Cardiac muscle cell (in vitro differentiated cells and primary cell): ENCODE data around the gene RALY. TPM values are rescaled to one million over a fixed set of nuclear protein-coding genes. Genes with fewer than 3 reads are reported as not detected.

Source experiments
- DNase-seq, 2 donors: peaks; one replicate each; pipeline versions ENCODE4 v3.0.0 to v3.0.0-alpha.2; 2010 to 2017; ENCODE audit warnings: low read depth in 1 of 2, low spot score in 1 of 2
- H3K27ac ChIP-seq: fragments of 200-600 bp; sonication (generic); 2 replicates; pipeline ENCODE4 v1.5.1; 2016
- H3K27me3 ChIP-seq: fragments of 200-600 bp; sonication (generic); 2 replicates; pipeline ENCODE4 v1.6.0; 2016; ENCODE audit warnings: control low read depth
- H3K36me3 ChIP-seq: fragments of 200-600 bp; sonication (generic); 2 replicates; pipeline ENCODE4 v1.5.1; 2016; ENCODE audit warnings: control low read depth
- H3K4me1 ChIP-seq: fragments of 200-600 bp; sonication (generic); 2 replicates; pipeline ENCODE4 v1.8.1; 2017; ENCODE audit warnings: low read depth, mild to moderate bottlenecking, mixed run types
- H3K4me3 ChIP-seq: fragments of 200-600 bp; sonication (generic); 2 replicates; pipeline ENCODE4 v1.5.1; 2016; ENCODE audit warnings: mild to moderate bottlenecking
- H3K9me3 ChIP-seq: fragments of 200-600 bp; sonication (generic); 2 replicates; pipeline ENCODE4 v1.5.1; 2017; ENCODE audit warnings: low read depth, mild to moderate bottlenecking, control low read depth
- polyA plus RNA-seq: library from polyadenylated mRNA; unstranded; fragments of >200 nt; fragmentation: Nextera tagmentation; extraction: Ambion mirVana; gene quantifications from 2 replicates; pipeline ENCODE4 v1.2.1, GENCODE V29; 2016
- total RNA-seq: library from RNA; depleted of rRNA; stranded (reverse); fragments of >200 nt; gene quantifications from 2 replicates; pipeline ENCODE4 v1.2.3, GENCODE V29; 2016
- TF ChIP-seq, protein P1 (sequence below): IDR thresholded peaks from 2 replicates; pipeline ENCODE4 v1.5.1; 2012; ENCODE audit warnings: low read depth, mild to moderate bottlenecking, low read length

The RALY gene
- total and polyA plus RNA-seq, 2 experiments from 2014 or later = 241 to 308 TPM

DNA sequence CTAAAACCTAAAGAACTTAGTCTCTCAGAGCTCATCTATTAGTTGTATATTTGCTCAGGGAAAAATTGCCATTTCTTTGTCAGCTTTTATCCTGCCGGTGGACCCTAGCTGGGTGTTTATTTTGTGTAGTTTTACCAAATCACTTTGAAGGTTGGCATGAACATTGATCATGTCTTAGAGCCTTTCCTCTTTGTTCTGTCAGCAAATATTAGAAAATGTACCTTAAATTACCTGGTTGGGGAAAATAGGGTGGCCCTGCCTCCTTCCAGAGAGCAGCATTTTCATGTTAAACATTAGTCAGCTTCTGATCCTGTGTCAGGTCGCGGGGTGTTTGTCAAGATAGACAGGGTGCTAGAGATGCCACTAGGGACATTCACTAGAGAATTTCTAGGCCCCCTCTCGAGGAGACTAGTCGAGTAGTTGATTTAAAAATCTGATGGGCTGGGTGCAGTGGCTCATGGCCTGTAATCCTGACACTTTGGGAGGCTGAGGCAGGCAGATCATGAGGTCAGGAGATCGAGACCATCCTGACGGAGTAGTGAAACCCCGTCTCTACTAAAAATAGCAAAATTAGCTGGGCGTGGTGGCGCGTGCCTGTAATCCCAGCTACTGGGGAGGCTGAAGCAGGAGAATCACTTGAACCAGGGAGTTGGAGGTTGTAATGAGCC is 11.2 kb downstream of the RALY start:
- TF ChIP-seq, protein P1, sequence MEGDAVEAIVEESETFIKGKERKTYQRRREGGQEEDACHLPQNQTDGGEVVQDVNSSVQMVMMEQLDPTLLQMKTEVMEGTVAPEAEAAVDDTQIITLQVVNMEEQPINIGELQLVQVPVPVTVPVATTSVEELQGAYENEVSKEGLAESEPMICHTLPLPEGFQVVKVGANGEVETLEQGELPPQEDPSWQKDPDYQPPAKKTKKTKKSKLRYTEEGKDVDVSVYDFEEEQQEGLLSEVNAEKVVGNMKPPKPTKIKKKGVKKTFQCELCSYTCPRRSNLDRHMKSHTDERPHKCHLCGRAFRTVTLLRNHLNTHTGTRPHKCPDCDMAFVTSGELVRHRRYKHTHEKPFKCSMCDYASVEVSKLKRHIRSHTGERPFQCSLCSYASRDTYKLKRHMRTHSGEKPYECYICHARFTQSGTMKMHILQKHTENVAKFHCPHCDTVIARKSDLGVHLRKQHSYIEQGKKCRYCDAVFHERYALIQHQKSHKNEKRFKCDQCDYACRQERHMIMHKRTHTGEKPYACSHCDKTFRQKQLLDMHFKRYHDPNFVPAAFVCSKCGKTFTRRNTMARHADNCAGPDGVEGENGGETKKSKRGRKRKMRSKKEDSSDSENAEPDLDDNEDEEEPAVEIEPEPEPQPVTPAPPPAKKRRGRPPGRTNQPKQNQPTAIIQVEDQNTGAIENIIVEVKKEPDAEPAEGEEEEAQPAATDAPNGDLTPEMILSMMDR = no peak
- H3K27me3 ChIP-seq = no peaks in the 10 kb centered on the region
- no peak overlapping the region for H3K4me3 ChIP-seq
- no peak for DNase-seq
- no peaks in the 10 kb centered on the region for H3K36me3 ChIP-seq
- H3K4me1 ChIP-seq = peaks cover 3% of the 10 kb centered on the region
- no peak overlapping the region for H3K27ac ChIP-seq
- H3K9me3 ChIP-seq = no peaks in the 10 kb centered on the region

DNA sequence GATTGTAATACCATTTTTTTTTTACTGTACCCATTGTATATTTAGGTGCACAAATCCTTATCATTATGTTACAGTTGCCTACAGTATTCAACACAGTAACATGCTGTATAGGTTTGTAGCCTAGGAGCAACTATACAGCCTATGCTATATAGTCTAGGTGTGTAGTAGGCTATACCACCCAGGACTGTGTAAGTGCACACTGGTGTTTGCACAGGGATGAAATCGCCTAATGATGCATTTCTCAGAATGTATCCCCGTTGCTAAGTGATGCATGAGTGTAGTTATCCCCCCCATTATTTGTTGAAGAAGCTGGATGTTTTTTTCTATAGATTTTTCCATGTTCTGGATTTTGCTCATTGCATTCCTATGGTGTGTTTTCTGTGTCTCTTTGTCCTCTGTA is 12.9 kb downstream of the RALY start:
- no peak for DNase-seq

DNA sequence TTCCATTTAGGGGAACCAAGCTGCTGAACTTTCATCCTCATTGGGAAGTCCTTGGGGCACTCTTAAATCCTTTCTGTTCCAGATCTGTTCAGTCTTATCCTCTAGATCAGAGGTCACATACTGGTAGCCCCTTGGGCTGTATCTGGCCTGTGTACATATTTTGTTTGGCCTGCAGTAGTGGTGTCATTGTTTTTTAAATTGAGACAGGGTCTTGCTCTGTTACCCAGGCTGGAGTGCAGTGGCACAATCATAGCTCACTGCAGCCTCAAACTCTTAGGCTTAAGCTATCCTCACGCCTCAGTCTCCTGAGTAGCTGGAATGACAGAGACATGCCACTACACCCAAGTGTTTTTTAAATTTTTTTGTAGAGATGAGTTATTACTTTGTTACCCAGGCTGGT is 14.8 kb downstream of the RALY start:
- no peak overlapping the region for H3K27ac ChIP-seq

More for the DNA sequence above, 12.9 kb downstream of the RALY start:
- Histone ChIP-seq H3K27me3 (no peaks in the 10 kb centered on the region), H3K4me1 (peaks cover 10% of the 10 kb centered on the region), H3K36me3 (no peaks in the 10 kb centered on the region), H3K4me3 (no peak overlapping the region), H3K27ac (no peak overlapping the region), H3K9me3 (no peaks in the 10 kb centered on the region)
- TF ChIP-seq, protein P1 = no peak

DNA sequence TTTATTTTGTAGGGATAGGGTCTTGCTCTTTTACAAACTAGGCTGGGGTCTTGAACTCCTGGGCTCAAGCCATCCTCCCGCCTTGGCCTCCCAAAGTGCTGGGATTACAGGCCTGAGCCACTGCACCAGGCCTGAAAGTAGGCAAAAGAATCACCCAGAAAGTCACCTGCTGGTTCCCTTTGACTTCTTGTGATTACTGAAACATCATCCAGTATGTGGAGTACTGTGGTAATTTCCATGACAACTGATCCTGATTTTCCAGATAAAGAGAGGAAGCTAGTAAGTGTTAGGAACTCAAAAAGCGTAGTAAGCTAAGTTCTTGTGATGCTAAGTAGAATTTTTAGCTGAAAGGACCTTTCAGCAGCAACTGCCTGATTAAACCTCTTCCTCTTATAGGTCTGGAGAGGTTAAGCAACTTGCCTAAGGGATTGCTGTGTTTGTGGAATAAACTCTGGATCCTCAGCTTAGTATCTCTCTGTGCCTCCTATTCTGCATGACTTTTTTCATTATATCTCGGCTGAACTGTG is 16.8 kb downstream of the RALY start:
- H3K27me3 ChIP-seq = no peaks in the 10 kb centered on the region
- peaks cover 11% of the 10 kb centered on the region for H3K4me1 ChIP-seq
- TF ChIP-seq, protein P1 = no peak
- no peak overlapping the region for H3K4me3 ChIP-seq
- no peaks in the 10 kb centered on the region for H3K9me3 ChIP-seq
- DNase-seq = peak in 1 of 2 donors; percentile 33
- no peaks in the 10 kb centered on the region for H3K36me3 ChIP-seq
- H3K27ac ChIP-seq = no peak overlapping the region

More for the DNA sequence above, 14.8 kb downstream of the RALY start:
- H3K36me3 ChIP-seq = no peaks in the 10 kb centered on the region
- H3K27me3 ChIP-seq = no peaks in the 10 kb centered on the region
- no peaks in the 10 kb centered on the region for H3K9me3 ChIP-seq
- H3K4me1 ChIP-seq = peaks cover 11% of the 10 kb centered on the region
- TF ChIP-seq, protein P1 = no peak
- H3K4me3 ChIP-seq = no peak overlapping the region
- no peak for DNase-seq

DNA sequence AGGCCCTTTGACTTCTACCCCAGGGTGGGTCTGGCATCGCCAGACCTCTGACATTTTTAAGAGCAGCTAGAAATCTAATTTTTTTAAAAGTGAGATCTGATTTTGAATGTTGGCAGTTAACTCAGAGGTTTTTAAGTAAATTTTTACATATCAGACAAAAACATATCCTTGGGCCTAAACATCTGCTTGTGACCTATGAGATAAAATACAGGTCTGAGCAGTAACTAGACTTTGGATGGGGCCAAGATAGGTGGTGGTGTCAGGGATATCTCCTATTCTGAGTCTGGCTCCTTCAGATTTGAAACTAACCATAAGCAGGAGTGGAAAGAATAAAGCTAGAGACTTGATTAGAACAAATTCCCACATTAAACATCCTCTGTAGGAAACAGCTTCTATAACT is 17.6 kb downstream of the RALY start:
- H3K4me3 ChIP-seq = no peak overlapping the region
- no peak overlapping the region for H3K27ac ChIP-seq
- no peaks in the 10 kb centered on the region for H3K27me3 ChIP-seq
- DNase-seq = no peak
- peaks cover 11% of the 10 kb centered on the region for H3K4me1 ChIP-seq
- no peaks in the 10 kb centered on the region for H3K9me3 ChIP-seq
- TF ChIP-seq, protein P1 = no peak
- no peaks in the 10 kb centered on the region for H3K36me3 ChIP-seq
